GM21723 (cell line): ENCODE data around the gene LRRC70.
"Not testable (repeated sequence)": the region's sequence is repeated elsewhere in the genome, so short reads cannot be mapped to it uniquely, and the experiment has no call there.

Experiments used
- ATAC-seq: cut with Tn5 transposase; IDR thresholded peaks from one replicate; pipeline ENCODE4 v1.9.1; 2021; ENCODE audit warnings: mild to moderate bottlenecking, moderate library complexity; ENCODE audit not compliant: unreplicated experiment

Gene LRRC70

GRCh38 chr5:62578540-62578939 lies at the start of gene LRRC70:
LRRC70 (plus strand) TSS chr5:62578819; CDS start chr5:62579439, 620 bp downstream.
- ATAC-seq, result peak; percentile 87

DNA sequence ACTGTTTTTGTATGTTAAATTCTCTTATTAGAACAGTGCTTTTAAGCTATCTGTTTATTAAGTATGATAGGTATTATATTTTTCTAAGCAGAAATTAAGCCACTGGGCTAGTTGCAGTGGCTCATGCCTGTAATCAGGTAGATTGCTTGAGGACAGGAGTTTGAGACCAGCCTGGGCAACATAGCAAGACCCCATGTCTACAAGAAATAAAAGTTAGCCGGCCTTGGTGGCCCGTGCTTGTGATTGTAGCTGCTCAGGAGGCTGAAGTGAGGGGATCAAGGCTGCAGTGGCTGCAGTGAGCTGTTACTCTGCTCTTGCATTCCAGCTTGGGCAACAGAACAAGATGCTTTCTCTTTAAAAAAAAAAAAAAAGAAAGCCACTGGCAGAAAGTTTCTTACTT lies 45.0 kb upstream of the LRRC70 start:
- ATAC-seq, result no peak

DNA sequence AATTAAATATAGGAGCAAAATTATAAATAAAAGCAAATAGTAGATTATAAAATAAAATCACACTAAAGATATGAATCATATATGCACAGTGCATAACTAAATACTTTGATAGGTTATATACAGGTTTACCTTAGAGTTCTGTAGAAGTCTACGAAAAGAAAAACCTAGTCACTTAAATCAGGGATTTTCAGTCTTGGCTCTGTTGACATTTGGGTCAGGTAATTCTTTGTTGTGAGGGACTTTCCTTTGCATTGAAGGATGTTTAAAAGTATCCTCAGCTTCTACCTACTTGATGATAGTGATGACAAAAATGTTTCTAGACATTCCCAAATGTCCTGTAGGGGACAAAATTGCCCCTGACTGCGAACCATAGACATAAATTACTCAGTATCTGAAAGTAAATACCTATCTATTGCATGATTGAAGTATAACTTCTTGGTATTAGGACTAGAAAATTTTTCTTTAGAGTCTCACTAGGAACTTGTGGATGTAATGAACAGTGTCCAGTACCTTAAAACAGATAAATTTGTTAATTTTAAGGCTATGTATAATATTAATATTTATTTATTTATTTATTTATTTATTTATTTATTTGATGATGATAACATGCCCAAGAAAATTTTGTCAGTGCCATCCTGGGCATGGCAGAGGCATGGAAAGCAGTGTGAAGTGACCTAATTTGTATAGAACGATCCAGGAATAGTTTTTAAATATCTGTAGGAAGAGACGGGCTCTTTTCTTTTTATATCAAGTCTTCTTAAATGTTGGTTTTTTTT lies 44.0 kb upstream of the LRRC70 start:
- no peak for ATAC-seq

- no peak for ATAC-seq
Observed at GRCh38 chr5:62536232-62536631, 42.4 kb upstream of the LRRC70 start.

DNA sequence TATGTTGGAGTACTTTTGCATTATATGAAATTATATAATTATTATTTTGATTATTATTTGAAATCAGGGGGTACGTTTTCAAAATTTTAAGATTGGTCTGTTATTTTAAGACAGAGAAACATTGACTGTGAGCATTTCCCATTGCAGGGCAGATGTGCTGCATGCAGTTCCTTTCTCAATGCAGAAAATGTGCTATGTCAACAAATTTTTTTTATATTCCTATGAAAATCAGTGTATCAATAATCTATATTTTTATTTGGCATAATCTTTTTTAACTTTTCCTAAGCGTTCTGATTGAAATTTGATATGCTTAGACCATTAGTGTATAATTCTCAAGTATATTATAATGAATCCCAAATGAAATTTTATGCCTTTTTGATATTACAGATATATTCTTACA lies 41.8 kb upstream of the LRRC70 start:
- ATAC-seq, result no peak

- ATAC-seq, result no peak
Observed at GRCh38 chr5:62538017-62538942, 40.3 kb upstream of the LRRC70 start.

DNA sequence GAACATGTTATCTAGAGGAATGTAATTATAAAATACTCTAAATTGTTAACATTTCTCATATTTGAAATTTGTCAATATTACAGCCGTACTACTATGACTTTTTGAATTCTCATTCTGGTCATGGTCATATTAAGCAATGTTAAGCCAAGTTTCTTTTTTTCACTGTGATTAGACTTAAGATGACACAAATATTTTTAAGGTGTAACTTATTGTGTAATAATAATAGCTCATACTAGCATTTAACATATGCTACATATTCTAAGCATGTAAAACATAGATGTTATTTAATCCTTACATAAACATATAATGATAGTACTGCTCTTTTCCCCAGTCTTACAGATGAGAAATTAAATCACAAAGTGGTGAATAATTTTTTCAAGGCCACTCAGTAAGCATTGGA lies 35.9 kb upstream of the LRRC70 start:
- no peak for ATAC-seq

DNA sequence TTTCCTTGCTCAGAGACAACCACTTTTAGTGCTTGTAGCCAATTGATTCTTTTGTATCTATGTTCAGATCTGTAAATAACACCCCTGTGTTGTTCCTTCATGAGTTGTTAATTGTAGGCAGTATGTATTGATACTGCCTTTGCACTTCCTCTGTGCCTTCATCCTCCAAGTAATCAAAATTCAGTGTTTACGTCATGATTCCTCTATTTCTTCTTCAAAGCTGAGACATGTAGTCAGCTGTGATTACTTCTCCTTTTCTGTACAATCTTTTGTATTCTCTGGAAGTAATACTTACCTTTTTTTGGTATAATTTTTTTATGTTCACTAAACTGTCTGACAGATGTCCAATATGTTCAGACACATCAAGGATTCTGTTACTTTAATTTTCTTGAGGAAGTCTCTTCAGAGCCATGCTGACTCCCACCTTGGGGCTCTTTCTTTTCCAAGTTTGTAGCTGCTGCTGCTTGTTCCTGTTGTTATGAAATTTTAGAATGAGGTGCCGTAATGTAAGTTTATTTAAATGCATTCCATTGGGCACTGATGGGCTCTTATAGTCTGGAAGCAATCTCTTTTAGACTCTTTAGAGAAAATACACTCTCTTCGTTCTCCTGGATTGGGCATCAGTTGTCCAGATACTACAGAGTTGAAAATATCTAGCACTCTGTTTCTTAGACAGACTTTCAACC lies 30.5 kb upstream of the LRRC70 start:
- ATAC-seq, result no peak

- ATAC-seq, result no peak
Observed at GRCh38 chr5:62550103-62550502, 28.5 kb upstream of the LRRC70 start.

DNA sequence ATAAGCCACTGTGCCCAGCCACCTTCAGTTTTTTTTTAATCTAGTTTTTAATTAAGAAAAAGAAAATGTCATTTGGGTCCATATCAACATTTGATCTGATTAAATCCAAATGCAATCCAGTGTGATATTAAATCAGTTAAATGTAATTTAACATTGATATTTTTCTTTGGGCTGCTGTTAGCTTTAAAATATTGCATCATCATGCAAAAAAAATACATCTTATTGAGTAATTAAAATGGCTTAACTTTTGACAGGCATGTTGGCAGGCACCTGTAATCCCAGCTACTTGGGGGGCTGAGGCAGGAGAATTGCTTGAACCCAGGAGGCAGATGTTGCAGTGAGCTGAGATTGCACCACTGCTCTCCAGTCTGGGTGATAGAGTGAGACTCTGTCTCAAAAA lies 22.7 kb upstream of the LRRC70 start:
- ATAC-seq, result no peak

DNA sequence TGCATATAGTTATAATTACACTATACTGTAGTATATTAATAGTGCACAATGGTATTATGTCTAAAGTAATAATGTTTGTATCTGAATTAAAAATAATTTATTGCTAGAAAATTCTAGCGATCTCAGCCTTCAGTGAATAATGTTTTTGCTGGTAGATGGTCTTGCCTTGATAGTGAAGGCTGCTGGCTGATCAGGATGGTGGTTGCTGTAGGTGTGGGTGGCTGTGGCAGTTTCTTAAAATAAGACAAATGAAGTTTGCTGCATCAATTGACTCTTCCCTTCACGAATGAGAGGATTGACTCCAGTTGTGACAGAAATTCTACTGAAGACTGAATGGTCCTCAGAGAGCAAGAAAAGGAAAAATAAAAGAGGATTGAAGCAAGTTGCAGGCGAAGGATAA lies 19.7 kb upstream of the LRRC70 start:
- ATAC-seq, result no peak

DNA sequence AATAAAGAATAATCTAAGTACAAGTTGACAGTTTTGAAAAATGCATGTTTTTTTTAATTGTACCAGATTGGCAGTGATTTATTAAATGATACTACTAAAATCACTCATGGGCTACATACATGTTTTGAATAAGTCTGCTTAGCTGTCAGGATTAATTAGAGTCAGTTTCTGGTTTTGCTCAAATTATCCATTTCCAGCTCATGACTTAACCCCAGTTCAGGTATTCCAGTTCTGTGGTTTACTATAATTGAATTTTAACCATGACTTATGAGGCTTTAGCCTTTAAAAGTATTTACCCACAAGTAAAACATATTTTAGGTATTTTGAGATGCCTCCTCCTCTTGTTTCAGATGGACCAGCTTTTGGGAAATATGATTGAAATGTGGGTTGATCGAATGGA lies 17.8 kb upstream of the LRRC70 start:
- ATAC-seq, result no peak

DNA sequence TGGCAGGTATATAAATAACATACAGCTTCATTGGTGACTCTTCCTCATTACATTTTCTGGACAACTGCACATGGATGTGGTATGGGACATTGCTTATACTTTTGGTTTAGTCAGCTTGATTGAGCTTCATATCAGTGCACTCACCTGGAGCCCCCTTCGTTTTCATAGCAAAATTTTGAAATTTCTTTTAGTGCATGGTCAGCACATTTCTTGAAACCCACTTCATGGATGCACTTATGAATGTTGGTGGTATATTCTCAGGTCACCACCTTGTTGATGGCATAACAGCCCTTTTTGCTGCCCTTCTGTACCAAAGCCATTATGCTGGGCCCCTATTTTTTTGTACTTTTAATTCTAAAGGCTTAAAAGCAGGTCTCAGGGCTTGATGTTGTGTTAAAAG lies 16.7 kb upstream of the LRRC70 start:
- no peak for ATAC-seq

DNA sequence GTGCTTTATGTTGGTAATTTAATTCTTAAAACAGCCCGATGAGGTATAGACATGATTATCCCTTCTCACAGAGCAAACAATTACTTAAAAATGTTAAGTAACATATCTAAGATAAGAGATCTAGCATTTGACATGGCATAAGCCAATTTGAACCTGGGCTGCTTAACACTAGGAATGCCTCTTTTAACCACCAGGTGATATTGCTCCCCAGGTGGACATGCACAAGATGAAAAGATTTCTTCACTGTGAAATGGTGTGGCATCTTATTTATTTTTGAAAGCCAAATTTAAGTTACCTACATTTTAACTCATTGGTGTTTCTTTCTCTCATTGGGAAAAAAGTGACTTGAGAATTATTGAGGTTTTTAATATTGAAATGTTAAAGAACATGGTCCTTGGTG lies 15.8 kb upstream of the LRRC70 start:
- no peak for ATAC-seq

DNA sequence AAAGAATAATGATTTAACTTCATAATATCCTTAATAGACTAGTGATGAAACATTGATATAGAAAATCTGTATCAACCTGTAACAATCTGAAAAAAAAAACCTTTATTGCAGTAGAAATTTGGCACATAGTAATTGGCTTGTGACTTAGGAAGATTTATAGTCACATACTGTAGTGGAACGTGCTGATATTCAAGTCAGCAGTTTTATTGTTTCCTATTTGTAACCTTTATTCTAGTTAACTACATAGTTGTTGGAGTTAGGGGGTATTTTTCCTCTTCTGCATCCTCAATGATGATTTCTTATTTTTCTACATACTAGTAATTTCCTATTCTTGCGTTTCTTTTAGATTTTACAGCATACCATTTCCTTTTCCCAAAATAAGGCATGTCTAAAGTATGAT lies 14.5 kb upstream of the LRRC70 start:
- ATAC-seq, result no peak

- not testable (repeated sequence) for ATAC-seq
Observed at GRCh38 chr5:62565740-62566139, 12.9 kb upstream of the LRRC70 start.

DNA sequence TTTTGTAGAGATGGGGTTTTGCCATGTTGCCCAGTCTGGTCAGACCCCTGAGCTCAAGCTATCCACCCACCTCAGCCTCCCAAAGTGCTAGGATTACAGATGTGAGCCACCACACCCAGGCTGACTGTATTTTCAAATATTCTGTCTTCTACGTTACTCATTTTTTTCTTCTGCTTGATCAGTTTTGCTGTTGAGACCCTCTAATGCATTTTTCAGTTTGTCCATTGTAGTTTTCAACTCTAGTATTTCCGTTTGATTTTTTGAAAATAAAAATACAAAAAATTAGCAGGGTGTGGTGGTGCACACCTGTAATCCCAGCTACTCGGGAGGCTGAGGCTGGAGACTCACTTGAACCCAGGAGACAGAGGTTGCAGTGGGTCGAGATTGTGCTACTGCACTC lies 10.5 kb upstream of the LRRC70 start:
- ATAC-seq, result no peak

- no peak for ATAC-seq
Observed at GRCh38 chr5:62568800-62569432, 9.7 kb upstream of the LRRC70 start.

- ATAC-seq, result no peak
Observed at GRCh38 chr5:62569470-62569869, 9.1 kb upstream of the LRRC70 start.

GRCh38 chr5:62572918-62573514 lies 5.6 kb upstream of the LRRC70 start:
- ATAC-seq, result no peak

- ATAC-seq, result peak; percentile 52
Observed at GRCh38 chr5:62574599-62574998, 4.0 kb upstream of the LRRC70 start.
